Measurements from ENCODE around the gene APPBP2. TPM values are rescaled to one million over a fixed set of nuclear protein-coding genes. Genes with fewer than 3 reads are reported as not detected.
"Not testable (repeated sequence)": the region's sequence is repeated elsewhere in the genome, so short reads cannot be mapped to it uniquely, and the experiment has no call there.

APPBP2 gene
- total RNA-seq, 1 experiment from 2014 or later, result 25.8 TPM

DNA sequence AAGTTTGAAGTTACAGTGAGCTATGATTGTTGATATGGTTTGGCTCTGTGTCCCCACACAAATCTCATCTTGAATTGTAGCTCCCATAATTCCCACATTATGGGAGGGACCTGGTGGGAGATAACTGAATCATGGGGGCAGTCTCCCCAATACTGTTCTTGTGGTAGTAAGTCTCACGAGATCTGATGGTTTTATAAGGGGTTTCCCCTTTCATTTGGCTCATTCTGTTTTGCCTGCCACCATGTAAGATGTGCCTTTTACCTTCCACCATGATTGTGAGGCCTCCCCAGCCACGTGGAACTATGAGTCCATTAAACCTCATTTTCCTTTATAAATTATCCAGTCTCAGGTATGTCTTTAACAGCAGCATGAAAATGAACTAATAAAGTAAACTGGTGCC lies 35.4 kb downstream of the APPBP2 start:
- intact Hi-C loops (cut with micrococcal nuclease; ENCODE audit: unreplicated experiment); H3K27ac ChIP-seq (ENCODE audit: low read length); DNase-seq (ENCODE audit: low read depth, low spot score); CTCF ChIA-PET; H3K9me3 ChIP-seq (ENCODE audit: control insufficient read depth, insufficient read depth, low read depth, low read length); H3K36me3 ChIP-seq (ENCODE audit: control insufficient read depth, insufficient read depth, low read length); BruUV-seq (replicated peaks); H3K4me1 ChIP-seq (ENCODE audit: control insufficient read depth, insufficient read depth, low read length); H3K27me3 ChIP-seq (ENCODE audit: control insufficient read depth, insufficient read depth, low read length); ATAC-seq; H3K4me3 ChIP-seq (ENCODE audit: low read depth in 2 of 2, low read length in 2 of 2); in situ Hi-C loops (cut with HindIII; ENCODE audit: low pct_unique_long_range_greater_than_20kb, low sequenced_read_pairs): not testable (repeated sequence)
- POLR2A ChIA-PET, result interaction anchor here (0.6 kb wide), 1 partner anchor 1177 kb away, joined by 13 read pairs; no protein-coding TSS in a partner anchor

DNA sequence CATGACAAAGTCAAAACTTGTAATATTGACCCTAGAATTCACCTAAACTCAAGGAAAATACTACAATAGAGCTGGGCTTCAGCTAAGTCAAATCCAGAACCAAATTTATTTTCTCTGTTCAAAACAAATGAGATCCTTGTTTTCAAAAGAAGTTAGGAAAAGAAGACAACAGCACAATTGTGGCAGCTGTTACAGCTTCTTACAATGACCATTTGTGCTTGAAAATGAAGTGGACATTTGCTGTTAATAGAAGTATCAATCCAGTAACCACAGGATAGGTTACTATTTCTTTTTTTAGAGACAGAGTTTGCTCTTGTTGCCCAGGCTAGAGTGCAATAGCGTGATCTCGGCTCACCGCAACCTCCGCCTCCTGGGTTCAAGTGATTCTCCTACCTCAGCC lies 44.4 kb downstream of the APPBP2 start:
- H3K36me3 ChIP-seq (ENCODE audit: control insufficient read depth, insufficient read depth, low read length), result no peaks in the 10 kb centered on the region; the same call in 1 of the 2 replicates
- in situ Hi-C loops (cut with HindIII; ENCODE audit: low pct_unique_long_range_greater_than_20kb, low sequenced_read_pairs), result no loop called here
- TF ChIP-seq, protein P1, sequence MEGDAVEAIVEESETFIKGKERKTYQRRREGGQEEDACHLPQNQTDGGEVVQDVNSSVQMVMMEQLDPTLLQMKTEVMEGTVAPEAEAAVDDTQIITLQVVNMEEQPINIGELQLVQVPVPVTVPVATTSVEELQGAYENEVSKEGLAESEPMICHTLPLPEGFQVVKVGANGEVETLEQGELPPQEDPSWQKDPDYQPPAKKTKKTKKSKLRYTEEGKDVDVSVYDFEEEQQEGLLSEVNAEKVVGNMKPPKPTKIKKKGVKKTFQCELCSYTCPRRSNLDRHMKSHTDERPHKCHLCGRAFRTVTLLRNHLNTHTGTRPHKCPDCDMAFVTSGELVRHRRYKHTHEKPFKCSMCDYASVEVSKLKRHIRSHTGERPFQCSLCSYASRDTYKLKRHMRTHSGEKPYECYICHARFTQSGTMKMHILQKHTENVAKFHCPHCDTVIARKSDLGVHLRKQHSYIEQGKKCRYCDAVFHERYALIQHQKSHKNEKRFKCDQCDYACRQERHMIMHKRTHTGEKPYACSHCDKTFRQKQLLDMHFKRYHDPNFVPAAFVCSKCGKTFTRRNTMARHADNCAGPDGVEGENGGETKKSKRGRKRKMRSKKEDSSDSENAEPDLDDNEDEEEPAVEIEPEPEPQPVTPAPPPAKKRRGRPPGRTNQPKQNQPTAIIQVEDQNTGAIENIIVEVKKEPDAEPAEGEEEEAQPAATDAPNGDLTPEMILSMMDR (IDR thresholded peaks at IDR 0.05), result no peak
- TF ChIP-seq POLR2AphosphoS5 (IDR thresholded peaks at IDR 0.05; ENCODE audit: low read depth, low read length) (no peak), TCF7L2 (IDR thresholded peaks at IDR 0.05; ENCODE audit: low read depth, low read length) (no peak), SIN3A (IDR thresholded peaks at IDR 0.05; ENCODE audit: borderline replicate concordance, insufficient read depth, low read depth, low read length) (no peak)
- TF ChIP-seq, protein P2, sequence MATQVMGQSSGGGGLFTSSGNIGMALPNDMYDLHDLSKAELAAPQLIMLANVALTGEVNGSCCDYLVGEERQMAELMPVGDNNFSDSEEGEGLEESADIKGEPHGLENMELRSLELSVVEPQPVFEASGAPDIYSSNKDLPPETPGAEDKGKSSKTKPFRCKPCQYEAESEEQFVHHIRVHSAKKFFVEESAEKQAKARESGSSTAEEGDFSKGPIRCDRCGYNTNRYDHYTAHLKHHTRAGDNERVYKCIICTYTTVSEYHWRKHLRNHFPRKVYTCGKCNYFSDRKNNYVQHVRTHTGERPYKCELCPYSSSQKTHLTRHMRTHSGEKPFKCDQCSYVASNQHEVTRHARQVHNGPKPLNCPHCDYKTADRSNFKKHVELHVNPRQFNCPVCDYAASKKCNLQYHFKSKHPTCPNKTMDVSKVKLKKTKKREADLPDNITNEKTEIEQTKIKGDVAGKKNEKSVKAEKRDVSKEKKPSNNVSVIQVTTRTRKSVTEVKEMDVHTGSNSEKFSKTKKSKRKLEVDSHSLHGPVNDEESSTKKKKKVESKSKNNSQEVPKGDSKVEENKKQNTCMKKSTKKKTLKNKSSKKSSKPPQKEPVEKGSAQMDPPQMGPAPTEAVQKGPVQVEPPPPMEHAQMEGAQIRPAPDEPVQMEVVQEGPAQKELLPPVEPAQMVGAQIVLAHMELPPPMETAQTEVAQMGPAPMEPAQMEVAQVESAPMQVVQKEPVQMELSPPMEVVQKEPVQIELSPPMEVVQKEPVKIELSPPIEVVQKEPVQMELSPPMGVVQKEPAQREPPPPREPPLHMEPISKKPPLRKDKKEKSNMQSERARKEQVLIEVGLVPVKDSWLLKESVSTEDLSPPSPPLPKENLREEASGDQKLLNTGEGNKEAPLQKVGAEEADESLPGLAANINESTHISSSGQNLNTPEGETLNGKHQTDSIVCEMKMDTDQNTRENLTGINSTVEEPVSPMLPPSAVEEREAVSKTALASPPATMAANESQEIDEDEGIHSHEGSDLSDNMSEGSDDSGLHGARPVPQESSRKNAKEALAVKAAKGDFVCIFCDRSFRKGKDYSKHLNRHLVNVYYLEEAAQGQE (IDR thresholded peaks at IDR 0.05; ENCODE audit: insufficient read depth in 1 of 2, low read depth in 2 of 2, low read length in 1 of 2), result no peak
- no peaks in the 10 kb centered on the region for H3K9me3 ChIP-seq (ENCODE audit: control insufficient read depth, insufficient read depth, low read depth, low read length)
- POLR2A ChIA-PET, result interaction anchor here (0.6 kb wide), 1 partner anchor 26 kb away, joined by 17 read pairs; no protein-coding TSS in a partner anchor
- H3K4me3 ChIP-seq (ENCODE audit: low read depth in 2 of 2, low read length in 2 of 2), result no peak overlapping the region
- intact Hi-C loops (cut with micrococcal nuclease; ENCODE audit: unreplicated experiment), result no loop called here
- no peaks in the 10 kb centered on the region for H3K27me3 ChIP-seq (ENCODE audit: control insufficient read depth, insufficient read depth, low read length)
- CTCF ChIA-PET, result no interaction called here
- DNase-seq (ENCODE audit: low read depth, low spot score) (no peak), ATAC-seq (no peak)
- no peaks in the 10 kb centered on the region for H3K4me1 ChIP-seq (ENCODE audit: control insufficient read depth, insufficient read depth, low read length)
- no peak overlapping the region for H3K27ac ChIP-seq (ENCODE audit: low read length)
- BruUV-seq (replicated peaks), result no TSS peak

DNA sequence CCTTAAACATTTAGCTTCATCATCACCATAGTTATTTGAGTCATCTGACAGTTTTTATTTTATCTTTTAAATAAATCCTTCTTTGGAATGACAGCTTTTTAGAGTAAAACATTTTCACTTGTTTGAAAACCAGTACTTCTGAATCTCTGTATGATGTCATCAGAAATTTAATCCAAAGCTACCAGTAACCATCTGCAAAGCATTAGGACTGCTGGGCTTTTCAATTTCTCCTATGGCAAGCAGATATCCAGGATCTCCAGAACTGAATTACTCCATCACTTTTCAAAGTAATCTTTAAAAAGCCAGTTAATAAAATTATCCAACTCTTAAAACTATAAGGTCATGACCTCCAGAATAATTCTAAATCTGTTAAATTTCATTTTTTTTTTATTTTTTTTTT lies 52.3 kb downstream of the APPBP2 start:
- POLR2A ChIA-PET, result interaction anchor here (0.6 kb wide), 1 partner anchor 1720 kb away, joined by 11 read pairs; no protein-coding TSS in a partner anchor
- in situ Hi-C loops (cut with HindIII; ENCODE audit: low pct_unique_long_range_greater_than_20kb, low sequenced_read_pairs), result no loop called here

More for the DNA sequence above, 52.3 kb downstream of the APPBP2 start:
- no peak for TF ChIP-seq TCF7L2 (IDR thresholded peaks at IDR 0.05; ENCODE audit: low read depth, low read length)
- TF ChIP-seq SIN3A (IDR thresholded peaks at IDR 0.05; ENCODE audit: borderline replicate concordance, insufficient read depth, low read depth, low read length), result no peak
- TF ChIP-seq, protein P2 (IDR thresholded peaks at IDR 0.05; ENCODE audit: insufficient read depth in 1 of 2, low read depth in 2 of 2, low read length in 1 of 2), result no peak
- TF ChIP-seq POLR2AphosphoS5 (IDR thresholded peaks at IDR 0.05; ENCODE audit: low read depth, low read length), result no peak
- TF ChIP-seq, protein P1 (IDR thresholded peaks at IDR 0.05), result no peak
- Histone ChIP-seq H3K4me3 (ENCODE audit: low read depth in 2 of 2, low read length in 2 of 2) (no peak overlapping the region), H3K9me3 (ENCODE audit: control insufficient read depth, insufficient read depth, low read depth, low read length) (no peaks in the 10 kb centered on the region), H3K27me3 (ENCODE audit: control insufficient read depth, insufficient read depth, low read length) (no peaks in the 10 kb centered on the region), H3K27ac (ENCODE audit: low read length) (no peak overlapping the region), H3K36me3 (ENCODE audit: control insufficient read depth, insufficient read depth, low read length) (no peaks in the 10 kb centered on the region; the same call in 1 of the 2 replicates), H3K4me1 (ENCODE audit: control insufficient read depth, insufficient read depth, low read length) (peaks cover 5% of the 10 kb centered on the region; the same call in 1 of the 2 replicates)
- no peak for ATAC-seq
- CTCF ChIA-PET, result no interaction called here
- BruUV-seq (replicated peaks), result no TSS peak
- intact Hi-C loops (cut with micrococcal nuclease; ENCODE audit: unreplicated experiment), result no loop called here
- no peak for DNase-seq (ENCODE audit: low read depth, low spot score)
